Kidney (tissue), 14 donors: Measurements from ENCODE around the gene SYPL2. TPM values are rescaled to one million over a fixed set of nuclear protein-coding genes. Genes with fewer than 3 reads are reported as not detected.
A peak's percentile ranks its signal among the peaks of the same experiment; 100 is the strongest.

Experiments used
- DNase-seq, 5 donors: peaks; one replicate each; pipeline ENCODE4 v3.0.0-alpha.2; 2013 to 2020
- FAIRE-seq: peaks from 2 replicates; lab custom pipeline; 2012; peaks lifted over from hg19 to GRCh38; lab: Jason Lieb, UNC
- H3K27ac ChIP-seq, 2 donors: one replicate each; pipeline ENCODE4 v1.7.0; 2013; ENCODE audit warnings: low read depth in 2 of 2, low read length in 2 of 2, inconsistent platforms in 1 of 2
- H3K27me3 ChIP-seq: one replicate; pipeline ENCODE4 v1.7.1; 2013; ENCODE audit warnings: low read length, inconsistent platforms; ENCODE audit not compliant: control insufficient read depth, insufficient read depth
- H3K36me3 ChIP-seq, 3 donors: one replicate each; pipeline versions ENCODE4 v1.7.0 to v1.7.1; 2013; ENCODE audit warnings: low read length in 3 of 3, control low read depth in 1 of 3, inconsistent platforms in 1 of 3; ENCODE audit not compliant: insufficient read depth in 3 of 3, control insufficient read depth in 2 of 3
- H3K4me1 ChIP-seq, 3 donors: one replicate each; pipeline versions ENCODE4 v1.7.0 to v1.7.1; 2013; ENCODE audit warnings: low read length in 3 of 3, inconsistent platforms in 1 of 3, low read depth in 1 of 3; ENCODE audit not compliant: control insufficient read depth in 2 of 3, insufficient read depth in 2 of 3
- H3K4me3 ChIP-seq, 3 donors: one replicate each; pipeline versions ENCODE4 v1.7.0 to v1.8.1; 2013; ENCODE audit warnings: low read length in 3 of 3, control low read depth in 1 of 3, inconsistent platforms in 1 of 3
- H3K9ac ChIP-seq, 3 donors: one replicate each; pipeline versions ENCODE4 v1.7.0 to v1.7.1; 2013; ENCODE audit warnings: low read length in 3 of 3, control low read depth in 1 of 3, inconsistent platforms in 1 of 3
- H3K9me3 ChIP-seq, 3 donors: one replicate each; pipeline versions ENCODE4 v1.7.0 to v1.7.1; 2013; ENCODE audit warnings: low read length in 3 of 3, control low read depth in 1 of 3, inconsistent platforms in 1 of 3; ENCODE audit not compliant: control insufficient read depth in 2 of 3, insufficient read depth in 1 of 3
- CTCF ChIP-seq: IDR thresholded peaks from 3 replicates; pipeline ENCODE4 v1.5.1; 2012; ENCODE audit warnings: mild to moderate bottlenecking, moderate library complexity, borderline replicate concordance; ENCODE audit not compliant: insufficient read depth; ENCODE audit errors: extremely low read depth
- intact Hi-C: fragments of 100-400 bp; cut with DNase I; formaldehyde crosslinking; loops from one replicate; pipeline ENCODE4 v1.11.1; 2022
- polyA plus RNA-seq: library from polyadenylated mRNA; stranded (reverse); fragments of 350-450 nt; fragmentation: Illumina TruSeq; extraction: RNeasy Lipid Tissue Mini Kit (QIAGEN cat#74804); gene quantifications from one replicate; pipeline ENCODE4 v1.2.3, GENCODE V29; 2014; ENCODE audit warnings: low read depth, low replicate concordance; ENCODE audit not compliant: insufficient read depth
- total RNA-seq: library from RNA; stranded (reverse); fragmentation: NEBNext Ultra II Directional; extraction: Animal tissue kit (Norgen Biotek cat#: 25700); gene quantifications from one replicate; pipeline ENCODE4 v1.2.1, GENCODE V29; 2021
- donor health status: control.
- donor health status: control.
- donor health status: control.
- donor health status: control.
- donor health status: control.
- donor health status: DM: yes; HTN: yes; CAD: no.
- donor health status: Normal renal cell carcinoma (clear cell type).

SYPL2 gene
- total and polyA plus RNA-seq, 2 donors from 2014 or later, result 6.7 to 9.8 TPM

DNA sequence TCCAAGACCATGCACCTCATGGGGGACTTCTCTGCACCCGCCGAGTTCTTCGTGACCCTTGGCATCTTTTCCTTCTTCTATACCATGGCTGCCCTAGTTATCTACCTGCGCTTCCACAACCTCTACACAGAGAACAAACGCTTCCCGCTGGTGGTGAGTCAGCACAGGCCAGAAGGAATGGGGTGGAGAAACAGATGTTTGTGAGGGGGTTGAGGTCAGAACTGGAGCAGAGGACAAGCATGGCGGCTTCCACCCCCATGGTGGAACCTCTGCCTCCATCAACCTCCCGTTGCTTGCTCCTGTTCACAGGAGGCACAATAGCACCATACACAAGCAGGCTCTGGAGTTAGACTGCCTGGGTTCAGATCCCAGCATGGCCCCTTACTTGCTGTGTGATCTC is 10.5 kb downstream of the SYPL2 start:
- no peak for TF ChIP-seq CTCF
- Histone ChIP-seq H3K4me3 (no peak overlapping the region), H3K27ac (no peak overlapping the region), H3K9me3 (no peaks in the 10 kb centered on the region), H3K9ac (no peak overlapping the region), H3K4me1 (no peaks in the 10 kb centered on the region), H3K36me3 (peaks cover 0 to 14% (median 2%) of the 10 kb centered on the region in 3 donors), H3K27me3 (no peaks in the 10 kb centered on the region)
- DNase-seq, result no peak
- no peak for FAIRE-seq
- intact Hi-C loops, result no loop called here

DNA sequence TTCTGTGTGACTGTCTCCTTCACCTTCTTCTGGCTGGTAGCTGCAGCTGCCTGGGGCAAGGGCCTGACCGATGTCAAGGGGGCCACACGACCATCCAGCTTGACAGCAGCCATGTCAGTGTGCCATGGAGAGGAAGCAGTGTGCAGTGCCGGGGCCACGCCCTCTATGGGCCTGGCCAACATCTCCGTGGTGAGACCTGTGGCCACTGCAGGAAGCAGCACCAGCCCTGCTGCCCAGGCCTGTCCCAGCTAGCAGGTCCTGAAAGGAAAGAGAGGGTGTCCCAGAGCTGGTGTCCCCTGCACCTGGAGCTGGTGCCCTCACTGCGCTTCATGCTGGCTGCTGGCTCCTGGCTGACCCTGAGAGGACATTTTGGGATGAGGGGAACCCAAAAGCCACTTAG is 11.5 kb downstream of the SYPL2 start:
- no peak overlapping the region for H3K27ac ChIP-seq
- DNase-seq (no peak), FAIRE-seq (no peak)
- H3K9me3 ChIP-seq, result no peaks in the 10 kb centered on the region
- H3K4me3 ChIP-seq, result no peak overlapping the region
- H3K36me3 ChIP-seq, result peaks cover 0 to 14% (median 2%) of the 10 kb centered on the region in 3 donors
- no peak for TF ChIP-seq CTCF
- peaks cover 0 to under 1% (median 0%) of the 10 kb centered on the region in 3 donors for H3K4me1 ChIP-seq
- no peaks in the 10 kb centered on the region for H3K27me3 ChIP-seq
- intact Hi-C loops, result no loop called here
- no peak overlapping the region for H3K9ac ChIP-seq

- H3K4me1 ChIP-seq, result peaks cover 0 to 6% (median 6%) of the 10 kb centered on the region in 3 donors
- DNase-seq (peak in 3 of 5 donors; percentile 29 to 50 (median 34)), FAIRE-seq (no peak)
Measured at GRCh38 chr1:109478806-109479205, 12.5 kb downstream of the SYPL2 start.

More at GRCh38 chr1:109478806-109479205, 12.5 kb downstream of the SYPL2 start:
- Histone ChIP-seq H3K27ac (no peak overlapping the region), H3K4me3 (no peak overlapping the region), H3K9me3 (no peaks in the 10 kb centered on the region), H3K27me3 (no peaks in the 10 kb centered on the region), H3K36me3 (peaks cover 0 to 14% (median 2%) of the 10 kb centered on the region in 3 donors), H3K9ac (no peak overlapping the region)
- intact Hi-C loops, result no loop called here
- no peak for TF ChIP-seq CTCF
